GM19467 (cell line): Measurements from ENCODE around the gene NRAP.

Experiments used
- ATAC-seq: cut with Tn5 transposase; IDR thresholded peaks from one replicate; pipeline ENCODE4 v1.9.1; 2021; ENCODE audit warnings: mild to moderate bottlenecking, moderate library complexity; ENCODE audit not compliant: unreplicated experiment

The NRAP gene

GRCh38 chr10:113613427-113613826 is 50.4 kb downstream of the NRAP start:
- ATAC-seq, result no peak

GRCh38 chr10:113612154-113612553 is 51.7 kb downstream of the NRAP start:
- ATAC-seq, result no peak

GRCh38 chr10:113610631-113611601 is 52.9 kb downstream of the NRAP start:
- no peak for ATAC-seq

- ATAC-seq, result no peak
Observed at GRCh38 chr10:113609704-113610108, 54.1 kb downstream of the NRAP start.

GRCh38 chr10:113605268-113605978 is 58.4 kb downstream of the NRAP start:
- no peak for ATAC-seq

- no peak for ATAC-seq
Observed at GRCh38 chr10:113604572-113604971, 59.3 kb downstream of the NRAP start.

- ATAC-seq, result no peak
Observed at GRCh38 chr10:113603057-113603777, 60.6 kb downstream of the NRAP start.

- no peak for ATAC-seq
Observed at GRCh38 chr10:113600569-113600968, 63.3 kb downstream of the NRAP start.

GRCh38 chr10:113594652-113595051 is 69.2 kb downstream of the NRAP start:
- no peak for ATAC-seq

- no peak for ATAC-seq
Observed at GRCh38 chr10:113592380-113592779, 71.5 kb downstream of the NRAP start.

- ATAC-seq, result no peak
Observed at GRCh38 chr10:113590581-113590980, 73.3 kb downstream of the NRAP start.

- no peak for ATAC-seq
Observed at GRCh38 chr10:113589201-113589770, 74.6 kb downstream of the NRAP start.

- ATAC-seq, result no peak
Observed at GRCh38 chr10:113585949-113586348, 77.9 kb downstream of the NRAP start.

GRCh38 chr10:113583571-113583970 is 80.3 kb downstream of the NRAP start:
- ATAC-seq, result no peak

GRCh38 chr10:113581092-113581491 is 82.7 kb downstream of the NRAP start:
- no peak for ATAC-seq

- ATAC-seq, result no peak
Observed at GRCh38 chr10:113578773-113579172, 85.1 kb downstream of the NRAP start.

- no peak for ATAC-seq
Observed at GRCh38 chr10:113576852-113577251, 87.0 kb downstream of the NRAP start.

GRCh38 chr10:113573368-113573767 is 90.5 kb downstream of the NRAP start:
- no peak for ATAC-seq

- ATAC-seq, result no peak
Observed at GRCh38 chr10:113572520-113573290, 91.1 kb downstream of the NRAP start.

GRCh38 chr10:113569576-113569975 is 94.3 kb downstream of the NRAP start:
- no peak for ATAC-seq
